AG09309 (cell line): ENCODE data around the gene LAMB3.

Source experiments
- DNase-seq: peaks from one replicate; pipeline ENCODE4 v3.0.0-alpha.2; 2010; ENCODE audit warnings: low read depth
- H3K4me3 ChIP-seq: 2 replicates; pipeline ENCODE4 v1.5.1; 2011; ENCODE audit warnings: mild to moderate bottlenecking, low read depth, low read length, moderate library complexity; ENCODE audit not compliant: control insufficient read depth
- TF ChIP-seq, protein P1 (sequence below): IDR thresholded peaks from 2 replicates; pipeline ENCODE4 v1.5.1; 2011; ENCODE audit warnings: mild to moderate bottlenecking, low read depth, low read length, inconsistent platforms; ENCODE audit not compliant: insufficient read depth, control insufficient read depth; ENCODE audit errors: missing control alignments

LAMB3 gene

GRCh38 chr1:209674957-209675564, 22.8 kb upstream of the LAMB3 start, which contains the start of gene G0S2:
G0S2 (plus strand) TSS chr1:209675412; CDS start chr1:209675685, 273 bp downstream.
- H3K4me3 ChIP-seq, result peak within 1 kb of the TSS; percentile 58
- DNase-seq, result no peak
- TF ChIP-seq, protein P1, sequence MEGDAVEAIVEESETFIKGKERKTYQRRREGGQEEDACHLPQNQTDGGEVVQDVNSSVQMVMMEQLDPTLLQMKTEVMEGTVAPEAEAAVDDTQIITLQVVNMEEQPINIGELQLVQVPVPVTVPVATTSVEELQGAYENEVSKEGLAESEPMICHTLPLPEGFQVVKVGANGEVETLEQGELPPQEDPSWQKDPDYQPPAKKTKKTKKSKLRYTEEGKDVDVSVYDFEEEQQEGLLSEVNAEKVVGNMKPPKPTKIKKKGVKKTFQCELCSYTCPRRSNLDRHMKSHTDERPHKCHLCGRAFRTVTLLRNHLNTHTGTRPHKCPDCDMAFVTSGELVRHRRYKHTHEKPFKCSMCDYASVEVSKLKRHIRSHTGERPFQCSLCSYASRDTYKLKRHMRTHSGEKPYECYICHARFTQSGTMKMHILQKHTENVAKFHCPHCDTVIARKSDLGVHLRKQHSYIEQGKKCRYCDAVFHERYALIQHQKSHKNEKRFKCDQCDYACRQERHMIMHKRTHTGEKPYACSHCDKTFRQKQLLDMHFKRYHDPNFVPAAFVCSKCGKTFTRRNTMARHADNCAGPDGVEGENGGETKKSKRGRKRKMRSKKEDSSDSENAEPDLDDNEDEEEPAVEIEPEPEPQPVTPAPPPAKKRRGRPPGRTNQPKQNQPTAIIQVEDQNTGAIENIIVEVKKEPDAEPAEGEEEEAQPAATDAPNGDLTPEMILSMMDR, result no peak

GRCh38 chr1:209673631-209674417, 21.6 kb upstream of the LAMB3 start:
- DNase-seq, result no peak
- TF ChIP-seq, protein P1, result no peak
- no peak overlapping the region for H3K4me3 ChIP-seq

- TF ChIP-seq, protein P1, result no peak
- no peak overlapping the region for H3K4me3 ChIP-seq
- DNase-seq, result no peak
Observed at GRCh38 chr1:209672705-209673630, 20.7 kb upstream of the LAMB3 start.

DNA sequence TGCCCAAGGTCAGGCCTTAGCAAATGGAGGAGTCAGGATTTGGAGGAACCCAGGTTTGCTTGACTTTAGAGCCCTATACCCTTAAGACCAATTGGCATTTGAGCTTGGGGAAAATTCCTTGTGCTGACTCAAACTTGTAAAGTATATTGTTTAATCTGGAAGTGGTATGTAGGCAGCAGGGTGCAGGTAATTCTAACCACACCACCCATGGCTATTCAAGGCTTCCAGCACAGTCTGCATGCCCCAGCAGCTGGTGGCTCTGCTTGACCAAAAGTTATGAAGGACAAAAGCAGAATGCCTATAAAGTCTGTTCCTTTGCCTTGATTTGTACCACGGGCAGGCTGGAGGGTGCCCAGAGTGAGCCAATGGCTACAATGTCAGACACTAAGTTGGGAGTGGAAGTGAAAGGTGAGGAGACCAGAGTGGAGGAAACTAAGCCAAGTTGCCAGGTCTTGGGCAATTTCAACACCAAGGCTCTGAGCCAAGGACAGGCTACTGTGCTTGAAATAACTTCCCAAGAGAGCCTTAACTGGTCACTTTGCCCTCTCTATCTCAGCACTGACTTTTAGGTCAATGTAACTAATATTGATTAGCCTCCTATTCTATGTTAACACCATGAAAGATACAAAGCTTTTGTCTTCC, 18.3 kb upstream of the LAMB3 start:
- no peak overlapping the region for H3K4me3 ChIP-seq
- DNase-seq, result no peak
- TF ChIP-seq, protein P1, result no peak

GRCh38 chr1:209667708-209668107, 15.5 kb upstream of the LAMB3 start:
- no peak overlapping the region for H3K4me3 ChIP-seq
- TF ChIP-seq, protein P1, result no peak
- DNase-seq, result no peak

GRCh38 chr1:209667103-209667502, 14.9 kb upstream of the LAMB3 start:
- no peak overlapping the region for H3K4me3 ChIP-seq
- DNase-seq, result no peak
- TF ChIP-seq, protein P1, result no peak
